ENCODE measurements around the gene WDR86.

GRCh38 chr7:151385626-151386300, 24.1 kb downstream of the WDR86 start:
- TF ChIP-seq CTCF (IDR thresholded peaks at IDR 0.05) (no peak), CREB1 (CRISPR knock-in tag; IDR thresholded peaks at IDR 0.05) (no peak)
